Liver (tissue), 9 donors: Measurements from ENCODE around the gene PARP15. TPM values are rescaled to one million over a fixed set of nuclear protein-coding genes. Genes with fewer than 3 reads are reported as not detected.
"Not testable (repeated sequence)": the region's sequence is repeated elsewhere in the genome, so short reads cannot be mapped to it uniquely, and the experiment has no call there.

Source experiments
- DNase-seq: peaks from one replicate; pipeline ENCODE4 v3.0.0-alpha.2; 2017; ENCODE audit warnings: low spot score
- H3K27ac ChIP-seq, 2 donors: one replicate each; pipeline ENCODE4 v1.7.0; 2013; ENCODE audit warnings: inconsistent platforms in 2 of 2, low read length in 2 of 2, control low read depth in 1 of 2, low read depth in 1 of 2, mild to moderate bottlenecking in 1 of 2
- H3K27me3 ChIP-seq, 4 donors: one replicate each; pipeline versions ENCODE4 v1.6.1 to v1.7.0; 2013; ENCODE audit warnings: low read length in 3 of 4, inconsistent platforms in 1 of 4, mild to moderate bottlenecking in 1 of 4, moderate library complexity in 1 of 4; ENCODE audit not compliant: control insufficient read depth in 4 of 4, insufficient read depth in 4 of 4
- H3K36me3 ChIP-seq, 4 donors: one replicate each; pipeline versions ENCODE4 v1.6.1 to v1.7.0; 2013; ENCODE audit warnings: low read length in 3 of 4, mild to moderate bottlenecking in 3 of 4, low read depth in 1 of 4, moderate library complexity in 1 of 4; ENCODE audit not compliant: control insufficient read depth in 4 of 4, insufficient read depth in 3 of 4
- H3K4me1 ChIP-seq, 4 donors: one replicate each; pipeline versions ENCODE4 v1.6.1 to v1.7.0; 2013; ENCODE audit warnings: low read length in 3 of 4, mild to moderate bottlenecking in 3 of 4, moderate library complexity in 1 of 4; ENCODE audit not compliant: control insufficient read depth in 4 of 4, insufficient read depth in 4 of 4
- H3K4me3 ChIP-seq, 3 donors: one replicate each; pipeline versions ENCODE4 v1.6.1 to v1.7.0; 2013; ENCODE audit warnings: low read length in 3 of 3, control low read depth in 1 of 3, low read depth in 1 of 3, mild to moderate bottlenecking in 1 of 3
- H3K9ac ChIP-seq, 2 donors: one replicate each; pipeline ENCODE4 v1.7.0; 2013; ENCODE audit warnings: low read length in 2 of 2, mild to moderate bottlenecking in 2 of 2, moderate library complexity in 2 of 2, control low read depth in 1 of 2, low read depth in 1 of 2
- H3K9me3 ChIP-seq, 4 donors: one replicate each; pipeline versions ENCODE4 v1.6.1 to v1.7.0; 2013; ENCODE audit warnings: low read length in 3 of 4; ENCODE audit not compliant: control insufficient read depth in 4 of 4
- ATF3 ChIP-seq: IDR thresholded peaks from 2 replicates; pipeline ENCODE4 v1.6.1; 2016; ENCODE audit warnings: antibody characterized with exemption
- EGR1 ChIP-seq, 2 donors: IDR thresholded peaks; 2 replicates each; pipeline ENCODE4 v1.6.1; 2016 to 2018; ENCODE audit warnings: antibody characterized with exemption in 2 of 2, low read depth in 2 of 2
- FOXA1 ChIP-seq: IDR thresholded peaks from 2 replicates; pipeline ENCODE4 v1.6.1; 2016; ENCODE audit warnings: antibody characterized with exemption
- FOXA2 ChIP-seq: IDR thresholded peaks from 2 replicates; pipeline ENCODE4 v1.6.1; 2016; ENCODE audit warnings: antibody characterized with exemption
- GABPA ChIP-seq, 2 donors: IDR thresholded peaks in 1 of 2; conservative IDR thresholded peaks in 1 of 2; 2 replicates each; pipeline ENCODE4 v1.6.1; 2016; ENCODE audit warnings: antibody characterized with exemption in 2 of 2, mild to moderate bottlenecking in 1 of 2, moderate library complexity in 1 of 2
- HNF4A ChIP-seq, 2 donors: conservative IDR thresholded peaks; 2 replicates each; pipeline ENCODE4 v1.6.1; 2016; ENCODE audit warnings: antibody characterized with exemption in 2 of 2, mild to moderate bottlenecking in 2 of 2
- JUND ChIP-seq, 2 donors: IDR thresholded peaks; 2 replicates each; pipeline ENCODE4 v1.6.1; 2016; ENCODE audit warnings: antibody characterized with exemption in 2 of 2
- MAX ChIP-seq: IDR thresholded peaks from 2 replicates; pipeline ENCODE4 v1.6.1; 2016; ENCODE audit warnings: antibody characterized with exemption
- RAD21 ChIP-seq, 2 donors: IDR thresholded peaks; 2 replicates each; pipeline ENCODE4 v1.6.1; 2016; ENCODE audit warnings: antibody characterized with exemption in 2 of 2, mild to moderate bottlenecking in 2 of 2
- REST ChIP-seq: IDR thresholded peaks from 2 replicates; pipeline ENCODE4 v1.6.1; 2016; ENCODE audit warnings: antibody characterized with exemption, mild to moderate bottlenecking
- RXRA ChIP-seq, 2 donors: IDR thresholded peaks; 2 replicates each; pipeline ENCODE4 v1.6.1; 2017 to 2018; ENCODE audit warnings: antibody characterized with exemption in 2 of 2, mild to moderate bottlenecking in 1 of 2
- SP1 ChIP-seq: IDR thresholded peaks from 2 replicates; pipeline ENCODE4 v1.6.1; 2018; ENCODE audit warnings: antibody characterized with exemption, mild to moderate bottlenecking
- TAF1 ChIP-seq: conservative IDR thresholded peaks from 2 replicates; pipeline ENCODE4 v1.6.1; 2016; ENCODE audit warnings: antibody characterized with exemption, mild to moderate bottlenecking
- YY1 ChIP-seq: IDR thresholded peaks from 2 replicates; pipeline ENCODE4 v1.6.1; 2016; ENCODE audit warnings: antibody characterized with exemption, mild to moderate bottlenecking
- ZBTB33 ChIP-seq: IDR thresholded peaks from 2 replicates; pipeline ENCODE4 v1.6.1; 2016; ENCODE audit warnings: antibody characterized with exemption
- WGBS: extraction: QIAGEN DNeasy Blood & Tissue Kit; methylation state at CpG from one replicate; pipeline ENCODE4 v1.1.7; 2013; 5-methylcytosine and 5-hydroxymethylcytosine counted together
- polyA plus RNA-seq, 2 donors: library from polyadenylated mRNA; stranded (reverse) in 1 of 2; unstranded in 1 of 2; fragments of 200-250 nt in 1 of 2; fragments of >200 nt in 1 of 2; fragmentation: Nextera tagmentation in 1 of 2; extraction: Ambion mirVana in 1 of 2; gene quantifications; one replicate each; pipeline versions ENCODE4 v1.2.1 to v1.2.3, GENCODE V29; 2013 to 2015
- total RNA-seq, 2 donors: library from RNA; depleted of rRNA; stranded (reverse); fragments of >200 nt; gene quantifications; one replicate each; pipeline ENCODE4 v1.2.3, GENCODE V29; 2014
- donor health status: healthy.
- donor health status: healthy.
- donor health status: healthy.
- donor health status: healthy.
- donor health status: healthy.

PARP15 gene
- total and polyA plus RNA-seq, 4 donors, result 0.28 to 3.3 (median 2.5) TPM

- Histone ChIP-seq H3K27ac (peak overlapping the region; percentile 35 to 88), H3K9ac (peak overlapping the region; percentile 83 to 84), H3K36me3 (peaks cover 0 to 2% (median 0%) of the 10 kb centered on the region in 4 donors), H3K9me3 (peaks cover 0 to 4% (median 1%) of the 10 kb centered on the region in 4 donors), H3K4me3 (peak overlapping the region; percentile 26 to 41 (median 35)), H3K27me3 (no peaks in the 10 kb centered on the region), H3K4me1 (peaks cover 6 to 23% (median 13%) of the 10 kb centered on the region in 4 donors)
- TF ChIP-seq ATF3, result no peak
- WGBS, result 49% methylated on average over 5 of the region's 5 CpGs
- DNase-seq, result no peak
Measured at GRCh38 chr3:122646146-122646988, 68.9 kb downstream of the PARP15 start.

- peaks cover 6 to 18% (median 12%) of the 10 kb centered on the region in 4 donors for H3K4me1 ChIP-seq
- H3K9ac ChIP-seq, H3K9me3 ChIP-seq, H3K36me3 ChIP-seq, H3K4me3 ChIP-seq, H3K27me3 ChIP-seq: not testable (repeated sequence)
- peak; percentile 42 for DNase-seq
- peak overlapping the region; percentile 44 to 74 for H3K27ac ChIP-seq
- WGBS, result 32% methylated on average over 11 of the region's 11 CpGs
- peak; percentile 92 for TF ChIP-seq FOXA1
- peak; percentile 86 for TF ChIP-seq ZBTB33
- peak in 1 of 2 donors; percentile 51 for TF ChIP-seq EGR1 (IDR thresholded peaks at IDR 0.05; ENCODE audit: low read depth in 2 of 2)
- TF ChIP-seq RXRA (IDR thresholded peaks at IDR 0.05), result peak; percentile 16 to 77
- TF ChIP-seq TAF1, result peak; percentile 28
- TF ChIP-seq GABPA (IDR thresholded peaks at IDR 0.05 in 1 of 2, conservative IDR thresholded peaks at IDR 0.05 in 1 of 2), result peak in 1 of 2 donors; percentile 36
- peak; percentile 53 for TF ChIP-seq YY1
- TF ChIP-seq FOXA2, result peak; percentile 94
- TF ChIP-seq JUND (IDR thresholded peaks at IDR 0.05), result peak in 1 of 2 donors; percentile 45
- peak; percentile 40 to 46 for TF ChIP-seq RAD21 (IDR thresholded peaks at IDR 0.05)
- peak; percentile 47 to 59 for TF ChIP-seq HNF4A (conservative IDR thresholded peaks at IDR 0.05)
- TF ChIP-seq SP1, result peak; percentile 71
- TF ChIP-seq MAX, result peak; percentile 50
- TF ChIP-seq REST, result peak; percentile 51
- TF ChIP-seq ATF3, result peak; percentile 88
Measured at GRCh38 chr3:122651233-122651907, 73.9 kb downstream of the PARP15 start.
